ENCODE measurements around the gene HINT3.
"Not testable (repeated sequence)": the region's sequence is repeated elsewhere in the genome, so short reads cannot be mapped to it uniquely, and the experiment has no call there.

HINT3 gene

DNA sequence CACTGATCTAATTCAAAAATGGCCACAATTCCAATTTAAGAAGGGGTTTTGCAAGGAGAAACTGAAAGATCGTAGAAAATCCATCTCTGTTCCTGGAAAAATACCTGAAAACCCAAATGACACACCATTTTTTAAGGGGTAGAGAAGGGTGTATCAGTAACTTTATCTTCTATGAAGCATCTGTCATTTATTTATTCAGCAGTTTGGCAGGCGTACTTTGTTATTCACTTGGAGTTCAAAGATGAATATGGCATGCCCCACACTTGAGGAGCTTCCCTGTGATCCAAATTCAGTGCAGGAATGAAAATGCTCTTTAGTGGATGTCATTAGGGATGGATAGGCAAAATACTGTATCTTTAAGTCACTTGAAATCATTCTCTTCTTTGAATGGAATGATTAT is 7.2 kb downstream of the HINT3 start:
- no peak for DNase-seq

GRCh38 chr6:125966569-125966968 is 10.0 kb downstream of the HINT3 start:
- DNase-seq = no peak

GRCh38 chr6:125968493-125968892 is 11.9 kb downstream of the HINT3 start:
- DNase-seq = no peak

DNA sequence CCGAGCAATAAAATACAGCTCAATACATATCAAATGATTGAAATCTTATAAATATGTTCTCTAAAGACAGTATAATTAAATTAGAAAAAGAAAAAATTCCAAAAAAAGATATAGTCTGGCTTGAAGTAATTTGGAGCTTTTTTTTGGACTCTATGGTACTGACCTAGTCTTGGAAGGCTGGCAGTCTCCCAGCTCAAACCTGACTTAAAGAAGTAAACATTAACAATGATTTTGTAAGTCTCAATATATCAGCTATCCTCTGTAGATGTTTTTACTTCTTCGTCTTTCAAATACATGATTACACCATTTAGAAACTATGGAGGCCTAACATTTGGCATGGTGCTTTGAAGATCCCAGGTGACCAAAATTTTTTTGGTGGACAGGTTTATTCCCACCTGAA is 14.2 kb downstream of the HINT3 start:
- DNase-seq = no peak

- DNase-seq = not testable (repeated sequence)
Observed at GRCh38 chr6:125972478-125972877, 15.9 kb downstream of the HINT3 start.

DNA sequence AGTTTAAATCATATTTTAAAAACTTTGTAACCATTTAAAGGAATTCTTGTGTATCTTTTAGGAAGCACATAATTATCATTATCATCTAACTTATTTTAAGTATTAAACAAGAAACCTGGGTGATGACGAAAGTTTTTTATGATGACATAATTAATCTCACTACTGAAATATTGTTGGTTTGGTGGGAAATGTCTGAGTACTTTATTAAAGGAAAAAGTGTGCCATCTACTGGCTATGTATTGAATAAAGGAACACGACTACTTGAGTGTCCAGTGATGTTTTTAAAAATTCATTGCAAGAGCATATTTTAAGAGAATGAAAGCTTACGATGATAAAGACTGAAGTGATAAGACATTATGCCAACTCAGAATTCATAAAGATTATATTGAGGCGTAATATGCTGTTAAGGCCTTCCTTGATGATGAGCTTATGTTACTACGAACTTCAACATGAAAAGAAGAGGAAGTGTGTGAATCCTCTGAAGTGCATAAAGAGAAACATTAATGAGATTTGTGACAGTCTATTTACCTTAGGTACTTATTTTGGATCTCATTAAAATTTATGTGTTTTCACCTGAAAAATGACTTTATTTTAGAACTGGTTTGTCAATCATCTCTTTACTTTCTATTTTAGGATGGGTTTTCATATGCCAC is 17.8 kb downstream of the HINT3 start:
- no peak for DNase-seq

DNA sequence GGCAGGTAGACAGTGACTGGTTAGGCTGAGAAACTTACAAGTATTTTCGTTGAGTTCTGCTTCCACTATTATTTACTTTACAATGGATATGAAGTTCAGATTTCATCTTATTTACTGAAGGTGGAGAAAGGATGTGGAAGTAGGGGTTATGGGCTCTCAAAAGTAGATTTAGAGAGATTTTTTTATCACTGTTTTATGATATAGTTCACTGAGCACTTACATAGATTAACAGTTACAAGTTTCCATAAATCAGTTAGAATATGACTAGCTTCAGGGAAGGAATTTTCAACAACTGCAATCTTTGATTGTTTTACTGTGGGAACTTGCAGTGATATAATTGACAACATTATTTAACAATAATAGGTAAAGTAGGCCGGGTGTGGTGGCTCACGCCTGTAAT is 22.5 kb downstream of the HINT3 start:
- DNase-seq = no peak

GRCh38 chr6:125981571-125982185 is 25.1 kb downstream of the HINT3 start:
- no peak for DNase-seq

DNA sequence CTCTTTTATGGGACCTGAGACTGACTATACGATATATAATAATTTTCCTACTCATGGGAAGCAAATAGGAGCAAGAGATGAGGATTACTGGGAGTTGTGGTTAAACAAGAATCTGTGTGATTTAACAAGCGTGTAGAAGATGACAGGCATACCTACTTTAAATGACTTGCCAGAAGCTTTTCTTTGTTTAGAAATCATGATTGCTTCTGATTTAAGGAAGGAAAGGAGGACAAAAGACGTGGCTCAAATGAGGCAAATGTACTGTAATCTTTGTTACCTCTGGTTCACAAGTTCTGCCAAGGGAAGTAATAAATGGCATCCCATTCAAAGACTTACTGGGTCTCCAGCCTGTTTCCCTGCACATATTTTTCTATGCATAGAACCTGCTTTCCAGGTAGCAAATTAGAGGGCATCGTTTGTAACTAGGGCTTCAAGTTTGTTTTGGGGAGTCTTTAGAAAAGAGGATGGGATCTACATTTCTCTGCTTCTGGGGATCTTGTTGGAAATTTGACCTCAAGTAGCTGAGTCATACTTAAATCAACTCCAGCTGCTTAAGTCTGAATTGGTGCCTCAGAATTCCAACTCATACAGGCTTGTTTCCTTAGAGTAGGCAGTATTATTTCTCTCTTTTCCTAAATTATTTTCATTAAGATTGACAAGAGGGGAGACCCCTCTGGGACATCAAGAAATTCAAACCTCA is 26.8 kb downstream of the HINT3 start:
- no peak for DNase-seq

GRCh38 chr6:125984311-125984710 is 27.7 kb downstream of the HINT3 start:
- DNase-seq = no peak

- DNase-seq = no peak
Observed at GRCh38 chr6:125985522-125985921, 29.0 kb downstream of the HINT3 start.

DNA sequence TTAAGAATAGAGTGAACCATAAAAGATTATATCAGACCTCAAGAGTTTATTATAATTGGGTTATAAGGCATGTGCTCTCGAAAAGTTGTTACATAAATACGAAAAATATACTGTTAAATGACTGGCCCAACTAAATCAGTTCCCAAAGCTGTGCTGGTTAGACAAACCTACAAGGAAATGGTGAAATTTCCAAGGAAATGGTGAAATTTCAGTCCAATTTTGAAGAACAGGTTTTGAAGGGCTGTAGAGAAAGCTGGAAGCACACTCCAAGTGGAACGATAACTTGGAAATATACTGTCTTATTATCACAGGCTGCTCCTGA is 29.4 kb downstream of the HINT3 start:
- no peak for DNase-seq

DNA sequence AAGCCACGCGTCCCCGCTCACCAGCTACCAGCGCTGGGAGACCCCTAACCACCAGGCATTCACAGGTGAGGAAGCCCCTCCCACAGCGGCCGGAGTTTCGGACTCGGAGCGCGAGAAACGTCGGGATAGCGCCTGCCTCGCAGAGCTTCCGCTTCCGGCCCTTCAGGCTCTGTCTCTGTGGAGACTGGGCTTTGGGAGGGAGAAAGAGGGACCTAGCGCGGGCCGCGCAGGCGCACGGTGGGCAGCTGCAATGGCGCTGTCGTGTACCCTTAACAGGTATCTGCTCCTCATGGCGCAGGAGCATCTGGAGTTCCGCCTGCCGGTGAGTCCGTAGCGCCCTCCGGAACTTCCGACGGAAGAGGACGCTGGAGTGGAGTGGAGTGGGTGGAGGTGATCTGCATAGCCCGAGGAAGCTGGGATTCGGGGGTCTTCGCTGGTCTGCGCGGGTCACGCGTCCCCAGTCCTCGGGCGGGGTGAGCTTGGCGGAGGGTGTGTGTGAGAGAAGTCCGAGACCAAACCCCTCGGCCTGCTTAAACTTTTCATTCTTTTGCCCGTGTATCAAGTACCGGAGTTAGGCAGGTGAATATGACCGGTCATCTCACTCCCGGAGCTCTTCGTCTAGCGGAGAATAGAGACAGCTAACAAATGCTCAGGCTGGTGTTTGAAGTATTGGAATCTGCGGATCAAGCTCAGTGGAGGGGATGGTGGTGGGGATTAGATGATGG is 29.9 kb downstream of the HINT3 start, which contains the start of gene TRMT11:
Gene TRMT11, plus strand, starts transcription at position 240 of the 725 bp plus-strand sequence. Its CDS starts 11 bp downstream, at position 251.
- DNase-seq = peak; percentile 59 to 72 (median 62)

DNA sequence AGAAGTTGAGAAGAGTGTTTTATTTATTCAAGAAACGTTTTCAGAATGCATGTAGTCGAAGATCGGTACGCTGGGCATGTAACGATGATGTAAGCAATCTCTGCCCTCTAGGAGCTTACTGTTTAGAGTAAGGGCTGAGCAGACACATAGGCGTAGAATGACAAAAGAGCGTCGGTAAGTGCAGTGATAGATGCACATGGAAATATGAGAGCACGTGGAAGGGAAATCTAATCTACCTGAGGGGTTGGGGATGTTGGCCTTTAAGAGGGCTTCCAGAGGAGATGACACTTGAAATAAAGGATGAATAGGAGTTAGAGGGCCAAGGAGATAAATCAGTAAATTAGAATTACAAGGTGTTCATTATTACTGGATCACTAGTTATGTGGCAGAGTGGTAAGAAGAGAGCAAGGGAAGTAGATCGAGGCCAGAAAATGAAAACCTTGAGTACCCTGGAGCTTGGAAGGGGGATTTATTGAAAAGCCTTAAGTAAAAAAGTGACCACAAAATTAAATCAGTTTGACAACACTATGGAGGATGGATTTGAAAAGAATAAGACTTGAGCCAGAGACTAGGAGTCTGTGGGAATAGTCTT is 30.6 kb downstream of the HINT3 start:
- no peak for DNase-seq

- DNase-seq = no peak
Observed at GRCh38 chr6:125988280-125988679, 31.7 kb downstream of the HINT3 start.

DNA sequence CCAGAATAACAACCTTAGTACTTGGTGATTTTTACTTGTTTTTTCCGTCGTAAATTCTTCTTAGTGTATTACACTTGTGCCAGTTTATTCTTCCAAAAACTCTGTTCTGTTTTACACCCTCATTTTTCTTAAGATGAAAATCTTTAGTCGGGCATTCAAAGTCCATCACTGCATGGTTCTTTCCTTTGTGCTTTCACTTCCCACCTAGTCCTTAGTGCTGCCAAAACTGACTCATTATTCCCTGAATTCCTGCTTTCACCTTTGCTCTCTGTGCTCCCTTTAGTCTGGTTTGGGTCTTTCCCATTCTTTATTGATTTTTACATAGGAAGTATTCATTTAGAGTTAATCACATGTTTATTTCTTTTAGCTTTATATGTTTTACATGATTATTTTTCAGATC is 33.1 kb downstream of the HINT3 start:
- DNase-seq = no peak

- no peak for DNase-seq
Observed at GRCh38 chr6:125991653-125992052, 35.1 kb downstream of the HINT3 start.

DNA sequence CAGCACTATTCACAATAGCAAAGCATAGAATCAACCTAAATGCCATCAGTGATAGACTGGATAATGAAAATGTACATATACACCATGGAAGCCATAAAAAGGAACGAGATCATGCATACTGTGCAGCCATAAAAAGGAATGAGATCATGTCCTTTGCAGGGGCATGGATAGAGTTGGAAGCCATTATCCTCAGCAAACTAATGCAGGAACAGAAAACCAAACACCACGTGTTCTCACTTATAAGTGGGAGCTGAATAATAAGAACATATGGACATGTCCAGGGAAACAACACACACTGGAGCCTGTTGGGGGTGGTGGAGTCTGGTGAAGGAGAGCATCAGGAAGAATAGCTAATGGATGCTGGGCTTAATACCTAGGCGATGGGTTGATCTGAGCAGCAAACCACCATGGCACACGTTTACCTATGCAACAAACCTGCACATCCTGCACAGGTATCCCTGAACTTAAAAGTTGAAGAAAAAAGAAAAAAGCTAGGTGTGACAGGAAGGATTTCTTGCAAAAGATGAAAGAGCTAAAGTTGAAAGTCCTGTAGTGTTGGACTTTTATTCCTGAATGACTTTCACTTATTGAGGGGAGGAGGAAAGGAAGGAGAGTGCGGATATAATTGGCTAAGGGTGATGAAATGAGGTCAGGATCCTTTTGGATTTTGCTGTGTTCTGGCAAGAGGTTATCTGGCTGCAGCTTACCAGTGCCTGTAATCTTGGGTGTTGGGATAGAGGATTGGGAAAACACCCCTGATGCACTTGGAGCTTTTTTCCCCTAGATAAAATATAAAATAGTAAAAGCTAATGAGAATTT is 38.3 kb downstream of the HINT3 start:
- no peak for DNase-seq

GRCh38 chr6:125995972-125996580 is 39.5 kb downstream of the HINT3 start:
- peak; percentile 40 to 57 (median 46) for DNase-seq

DNA sequence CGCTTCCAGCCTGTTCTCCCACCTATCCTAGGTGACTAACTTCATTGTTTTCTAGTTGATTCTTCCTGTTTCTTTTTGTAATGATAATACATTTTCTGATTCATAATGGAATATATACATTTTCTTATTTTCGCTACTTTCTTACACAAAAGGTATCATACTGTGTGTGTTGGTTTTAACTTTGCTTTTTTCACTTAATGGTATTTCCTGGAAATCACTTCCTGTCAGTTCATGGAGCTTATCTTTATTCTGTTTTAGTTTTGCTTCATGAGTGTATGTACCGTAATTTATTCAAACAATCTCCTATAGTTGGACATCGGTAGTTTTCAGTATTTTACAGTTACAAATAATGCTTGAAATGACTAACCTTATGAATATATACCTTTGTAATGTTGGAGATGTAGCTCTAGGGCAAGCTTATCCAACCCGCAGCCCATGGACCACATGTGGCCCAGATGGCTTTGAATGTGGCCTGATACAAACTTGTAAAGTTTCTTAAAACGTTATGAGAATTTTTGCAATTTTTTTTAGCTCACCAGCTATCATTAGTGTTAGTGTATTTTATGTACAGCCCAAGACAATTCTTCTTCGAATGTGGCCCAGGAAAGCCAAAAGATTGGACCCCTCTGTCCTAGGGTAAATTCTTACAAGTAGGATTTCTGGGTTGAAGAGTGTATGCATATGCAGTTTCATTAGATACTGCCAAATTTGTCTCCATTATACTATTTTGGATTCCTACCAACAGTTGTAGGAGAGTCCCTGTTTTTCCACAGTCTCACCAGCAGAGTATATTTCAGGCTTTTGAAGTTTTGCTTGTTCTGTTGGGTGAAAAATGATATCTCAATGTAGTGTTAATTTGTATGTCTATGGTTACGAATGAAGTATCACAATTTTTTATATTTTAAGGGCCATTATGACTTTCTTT is 46.4 kb downstream of the HINT3 start:
- DNase-seq = no peak

GRCh38 chr6:126007800-126008199 is 51.2 kb downstream of the HINT3 start:
- DNase-seq = no peak

Measured in activated CD4-positive, CD25-positive, alpha-beta regulatory T cell (primary cell).